A549 treated with Mapracorat at 1 μM for 4 hours (cell line): Measurements from ENCODE around the gene SERPINB5. TPM values are rescaled to one million over a fixed set of nuclear protein-coding genes. Genes with fewer than 3 reads are reported as not detected.

ENCODE experiments used
- total RNA-seq: library from RNA; stranded (reverse); fragments of 200-300 nt; extraction: Qiagen RNA extraction; gene quantifications from 5 replicates; pipeline ENCODE4 v1.2.3, GENCODE V29; 2022

SERPINB5 gene, protein sequence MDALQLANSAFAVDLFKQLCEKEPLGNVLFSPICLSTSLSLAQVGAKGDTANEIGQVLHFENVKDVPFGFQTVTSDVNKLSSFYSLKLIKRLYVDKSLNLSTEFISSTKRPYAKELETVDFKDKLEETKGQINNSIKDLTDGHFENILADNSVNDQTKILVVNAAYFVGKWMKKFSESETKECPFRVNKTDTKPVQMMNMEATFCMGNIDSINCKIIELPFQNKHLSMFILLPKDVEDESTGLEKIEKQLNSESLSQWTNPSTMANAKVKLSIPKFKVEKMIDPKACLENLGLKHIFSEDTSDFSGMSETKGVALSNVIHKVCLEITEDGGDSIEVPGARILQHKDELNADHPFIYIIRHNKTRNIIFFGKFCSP
- total RNA-seq: 0.11 to 0.24 TPM (median 0.13 TPM) in 3 of 5 replicates, not detected in the others

DNA sequence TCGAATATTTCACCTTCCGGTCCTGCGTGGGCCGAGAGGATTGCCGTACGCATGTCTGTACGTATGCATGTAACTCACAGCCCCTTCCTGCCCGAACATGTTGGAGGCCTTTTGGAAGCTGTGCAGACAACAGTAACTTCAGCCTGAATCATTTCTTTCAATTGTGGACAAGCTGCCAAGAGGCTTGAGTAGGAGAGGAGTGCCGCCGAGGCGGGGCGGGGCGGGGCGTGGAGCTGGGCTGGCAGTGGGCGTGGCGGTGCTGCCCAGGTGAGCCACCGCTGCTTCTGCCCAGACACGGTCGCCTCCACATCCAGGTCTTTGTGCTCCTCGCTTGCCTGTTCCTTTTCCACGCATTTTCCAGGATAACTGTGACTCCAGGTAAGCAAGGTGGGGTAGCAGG lies at the start of gene SERPINB5:
SERPINB5 (plus strand) TSS at position 291 of the 400 bp plus-strand sequence. CDS start 7,471 bp downstream, outside the sequence.

DNA sequence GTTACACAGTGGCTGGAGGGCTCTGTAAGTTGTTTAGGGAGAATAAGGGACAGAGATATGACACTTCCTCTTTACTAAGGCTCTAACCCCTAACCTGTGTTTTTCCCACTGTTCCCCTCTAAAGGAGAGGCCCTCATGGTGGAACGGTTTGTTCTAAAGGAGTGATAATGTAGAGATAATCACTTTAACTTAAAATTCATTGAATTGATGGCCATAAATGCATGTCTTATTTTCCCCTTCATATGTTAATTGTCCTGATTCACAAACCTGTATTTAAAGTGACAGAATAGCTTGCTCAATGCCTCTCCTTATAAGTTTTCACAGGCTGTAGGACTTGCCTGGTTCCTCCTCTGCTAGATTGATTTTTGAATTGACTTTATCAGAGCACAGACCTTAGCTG lies 65.3 kb downstream of the SERPINB5 start, which contains the start of gene SERPINB12:
SERPINB12 (plus strand) TSS at position 301 of the 400 bp plus-strand sequence. CDS start 13,791 bp downstream, outside the sequence.

Other genes with a start within 250 kb of the SERPINB5 start
- gene BCL2, start 157.2 kb upstream of the SERPINB5 start, total RNA-seq: 0.38 to 0.67 TPM (median 0.53 TPM) in 5 replicates
- gene KDSR, start 109.8 kb upstream of the SERPINB5 start, total RNA-seq: 33.5 to 44.2 TPM (median 40.9 TPM) in 5 replicates
- 18.2 to 22.1 TPM (median 21.7 TPM) in 5 replicates for gene VPS4B, start 54.5 kb upstream of the SERPINB5 start, total RNA-seq
- gene SERPINB12, start 65.4 kb downstream of the SERPINB5 start, total RNA-seq: not detected in 5 replicates
- not detected in 5 replicates for gene SERPINB13, start 110.4 kb downstream of the SERPINB5 start, total RNA-seq
- 0.08 to 0.09 TPM in 2 of 5 replicates, not detected in the others for gene SERPINB4, start 167.3 kb downstream of the SERPINB5 start, total RNA-seq
- gene SERPINB3, start 184.9 kb downstream of the SERPINB5 start, total RNA-seq: 0.16 to 0.27 TPM in 2 of 5 replicates, not detected in the others
- gene SERPINB11, start 226.0 kb downstream of the SERPINB5 start, total RNA-seq: 0.20 TPM in 1 of 5 replicates, not detected in the others